Endothelial cell of umbilical vein (primary cell): ENCODE data around the gene CEP68. TPM values are rescaled to one million over a fixed set of nuclear protein-coding genes. Genes with fewer than 3 reads are reported as not detected.

Experiments
- BruUV-seq: library from RNA; stranded (reverse); fragments of 400-500 nt; replicated peaks from 2 replicates; lab custom pipeline; 2021; lab: Mats Ljungman, UMichigan
- CTCF ChIA-PET: fragments of 300-600, 350-600 bp; sonication (Branson Sonifier 250); formaldehyde crosslinking; loops from one replicate; lab custom pipeline; 2021; ENCODE audit warnings: antibody characterized with exemption, inconsistent platforms; lab: Charles Lee
- POLR2A ChIA-PET: fragments of 300-600, 350-600 bp; sonication (Branson Sonifier 250); formaldehyde crosslinking; loops from one replicate; lab custom pipeline; 2021; ENCODE audit warnings: antibody characterized with exemption, inconsistent platforms; lab: Charles Lee
- DNase-seq: peaks from one replicate; pipeline ENCODE4 v3.0.0-alpha.2; 2011; ENCODE audit warnings: low read depth, low spot score
- FAIRE-seq: peaks from 2 replicates; lab custom pipeline; 2011; peaks lifted over from hg19 to GRCh38; lab: Jason Lieb, UNC
- H2AFZ ChIP-seq: 2 replicates; pipeline ENCODE4 v1.6.0; 2012; ENCODE audit warnings: low read depth, low read length, control low read depth, inconsistent platforms
- H3K27ac ChIP-seq: 2 replicates; pipeline ENCODE4 v1.5.1; 2011; ENCODE audit warnings: low read depth, mild to moderate bottlenecking, control low read depth, low read length, moderate library complexity; ENCODE audit not compliant: insufficient read depth
- H3K27me3 ChIP-seq, 2 experiments: 2 replicates each; pipeline versions ENCODE4 v1.6.0 to v1.6.1; 2011; ENCODE audit warnings: low read length in 2 of 2, mixed read lengths in 1 of 2; ENCODE audit not compliant: control insufficient read depth in 2 of 2, insufficient read depth in 2 of 2
- H3K36me3 ChIP-seq, 2 experiments: 2 replicates in 1 of 2; 3 replicates in 1 of 2; pipeline ENCODE4 v1.5.1; 2011; ENCODE audit warnings: low read length in 2 of 2, mild to moderate bottlenecking in 1 of 2, moderate library complexity in 1 of 2; ENCODE audit not compliant: control insufficient read depth in 2 of 2, insufficient read depth in 2 of 2; ENCODE audit errors: extremely low read depth in 1 of 2
- H3K4me1 ChIP-seq: 3 replicates; pipeline ENCODE4 v1.5.1; 2011; ENCODE audit warnings: mild to moderate bottlenecking, low read length; ENCODE audit not compliant: control insufficient read depth, insufficient read depth; ENCODE audit errors: extremely low read depth
- H3K4me2 ChIP-seq: 2 replicates; pipeline ENCODE4 v1.6.1; 2011; ENCODE audit warnings: low read length, control low read depth, mixed read lengths; ENCODE audit not compliant: insufficient read depth
- H3K4me3 ChIP-seq, 3 experiments: fragments of 200-600 bp in 1 of 3; sonication (generic), shearing (Covaris generic) in 1 of 3; replicated peaks in 1 of 3; 2 replicates each; pipeline ENCODE4 v1.5.1; 2011 to 2016; ENCODE audit warnings: control low read depth in 3 of 3, low read length in 3 of 3, mild to moderate bottlenecking in 2 of 3, inconsistent platforms in 1 of 3, low read depth in 1 of 3, moderate library complexity in 1 of 3; ENCODE audit not compliant: insufficient read depth in 1 of 3
- H3K79me2 ChIP-seq: 2 replicates; pipeline ENCODE4 v1.6.0; 2012; ENCODE audit warnings: low read length, inconsistent platforms; ENCODE audit not compliant: control insufficient read depth, insufficient read depth
- H3K9ac ChIP-seq: replicated peaks from 2 replicates; pipeline ENCODE3; 2011; ENCODE audit warnings: low read length, control low read depth; ENCODE audit not compliant: insufficient read depth; ENCODE audit errors: extremely low read depth
- H3K9me1 ChIP-seq: replicated peaks from 3 replicates; pipeline ENCODE4 v1.6.0; 2011; ENCODE audit warnings: mild to moderate bottlenecking, low read length; ENCODE audit not compliant: control insufficient read depth, insufficient read depth; ENCODE audit errors: extremely low read depth
- H3K9me3 ChIP-seq: replicated peaks from 2 replicates; pipeline ENCODE4 v1.5.1; 2012; ENCODE audit warnings: low read length, inconsistent platforms; ENCODE audit not compliant: control insufficient read depth, insufficient read depth
- H4K20me1 ChIP-seq: replicated peaks from 2 replicates; pipeline ENCODE3; 2011; ENCODE audit warnings: mild to moderate bottlenecking, low read length; ENCODE audit not compliant: control insufficient read depth, insufficient read depth; ENCODE audit errors: extremely low read depth
- EZH2 ChIP-seq: IDR thresholded peaks from 2 replicates; pipeline ENCODE4 v1.6.1; 2012; ENCODE audit warnings: borderline replicate concordance, low read depth, mild to moderate bottlenecking, moderate library complexity, low read length, inconsistent platforms; ENCODE audit not compliant: severe bottlenecking
- FOS ChIP-seq: IDR thresholded peaks from 2 replicates; pipeline ENCODE4 v1.6.1; 2011; ENCODE audit warnings: mild to moderate bottlenecking, low read length, moderate library complexity, borderline replicate concordance; ENCODE audit not compliant: insufficient read depth
- GATA2 ChIP-seq: IDR thresholded peaks from 2 replicates; pipeline ENCODE4 v1.7.0; 2011; ENCODE audit warnings: low read depth, mild to moderate bottlenecking, moderate library complexity, mixed read lengths, low read length; ENCODE audit not compliant: insufficient read length, insufficient read depth
- JUN ChIP-seq: IDR thresholded peaks from 2 replicates; pipeline ENCODE4 v1.6.1; 2011; ENCODE audit warnings: borderline replicate concordance, low read depth; ENCODE audit not compliant: insufficient read length, insufficient read depth
- MYC ChIP-seq: IDR thresholded peaks from one replicate; pipeline ENCODE4 v1.6.1; 2011; ENCODE audit warnings: mild to moderate bottlenecking, low read depth, low read length
- POLR2A ChIP-seq: IDR thresholded peaks from 2 replicates; pipeline ENCODE4 v1.6.1; 2012; ENCODE audit warnings: low read depth, mild to moderate bottlenecking, control low read depth, low read length
- POLR2AphosphoS5 ChIP-seq: IDR thresholded peaks from 2 replicates; pipeline ENCODE4 v1.6.1; 2012; ENCODE audit warnings: low read depth, mild to moderate bottlenecking, control low read depth, low read length, moderate library complexity; ENCODE audit not compliant: insufficient read depth
- dilution Hi-C: fragments of 300-500 bp; cut with MboI; formaldehyde crosslinking; loops from one replicate; pipeline ENCODE4 v1.15.0; 2019; ENCODE audit warnings: low sequenced_read_pairs; ENCODE audit not compliant: extremely low pct_ligation_motif_present
- intact Hi-C: fragments of 100-400 bp; cut with micrococcal nuclease; formaldehyde crosslinking; loops from one replicate; pipeline ENCODE4 v1.10.0; 2022
- polyA plus RNA-seq, 4 experiments: library from polyadenylated mRNA; depleted of rRNA in 3 of 4; stranded (reverse) in 3 of 4; unstranded in 1 of 4; fragments of >200 nt; gene quantifications; 2 replicates each; pipeline versions ENCODE4 v1.2.1 to v1.2.3, GENCODE V29; 2011 to 2012; ENCODE audit warnings: missing spikeins in 1 of 4
- total RNA-seq: library from RNA; stranded (reverse); gene quantifications from 2 replicates; pipeline ENCODE4 v1.2.3, GENCODE V29; 2021
- TF ChIP-seq, protein P1 (sequence below), 2 donors: IDR thresholded peaks; 1 replicate in 1 of 2; 2 replicates in 1 of 2; pipeline ENCODE4 v1.5.1; 2011; ENCODE audit warnings: low read length in 2 of 2, mild to moderate bottlenecking in 2 of 2, moderate library complexity in 2 of 2, control low read depth in 1 of 2, inconsistent platforms in 1 of 2, low read depth in 1 of 2; ENCODE audit not compliant: insufficient read depth in 1 of 2; ENCODE audit errors: extremely low read depth in 1 of 2
- TF ChIP-seq, protein P2 (sequence below): IDR thresholded peaks from 2 replicates; pipeline ENCODE4 v1.6.1; 2011; ENCODE audit not compliant: insufficient read depth, insufficient read length

CEP68 gene
- total and polyA plus RNA-seq, 2 donors (not counting 3 experiments of a cell fraction or from before 2014, with no cell fraction given) = 21.4 to 22.0 TPM

DNA sequence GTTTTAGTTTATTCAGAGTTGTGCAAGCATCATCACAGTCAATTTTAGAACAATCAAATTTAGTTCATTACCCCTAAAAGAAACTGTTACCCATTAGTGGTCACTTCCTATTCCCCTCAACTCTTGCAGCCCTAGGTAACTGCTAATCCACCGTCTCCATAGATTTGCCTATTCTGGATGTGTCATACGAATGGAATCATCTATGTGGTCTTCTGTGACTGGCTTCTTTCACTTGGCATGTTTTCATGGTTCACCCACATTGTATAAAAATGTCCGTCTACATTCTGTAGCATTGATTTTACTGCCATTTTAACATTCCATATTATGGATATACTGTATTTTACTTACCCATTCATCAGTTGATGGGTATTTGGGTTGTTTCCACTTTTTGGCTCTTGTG, 5.3 kb upstream of the CEP68 start:
- POLR2A ChIA-PET = no interaction called here
- Histone ChIP-seq H4K20me1 (no peaks in the 10 kb centered on the region), H3K79me2 (no peaks in the 10 kb centered on the region), H3K4me3 (no peak overlapping the region), H3K9ac (no peak overlapping the region), H3K4me2 (no peak overlapping the region), H3K4me1 (no peaks in the 10 kb centered on the region), H2AFZ (no peak overlapping the region), H3K36me3 (no peaks in the 10 kb centered on the region), H3K27me3 (peaks cover 0 to 7% of the 10 kb centered on the region in 2 experiments), H3K9me3 (no peaks in the 10 kb centered on the region), H3K9me1 (no peaks in the 10 kb centered on the region), H3K27ac (no peak overlapping the region)
- no TSS peak for BruUV-seq
- intact Hi-C loops = no loop called here
- no peak for FAIRE-seq
- dilution Hi-C loops = no loop called here
- no peak for DNase-seq
- no peak for TF ChIP-seq POLR2A
- TF ChIP-seq, protein P1, sequence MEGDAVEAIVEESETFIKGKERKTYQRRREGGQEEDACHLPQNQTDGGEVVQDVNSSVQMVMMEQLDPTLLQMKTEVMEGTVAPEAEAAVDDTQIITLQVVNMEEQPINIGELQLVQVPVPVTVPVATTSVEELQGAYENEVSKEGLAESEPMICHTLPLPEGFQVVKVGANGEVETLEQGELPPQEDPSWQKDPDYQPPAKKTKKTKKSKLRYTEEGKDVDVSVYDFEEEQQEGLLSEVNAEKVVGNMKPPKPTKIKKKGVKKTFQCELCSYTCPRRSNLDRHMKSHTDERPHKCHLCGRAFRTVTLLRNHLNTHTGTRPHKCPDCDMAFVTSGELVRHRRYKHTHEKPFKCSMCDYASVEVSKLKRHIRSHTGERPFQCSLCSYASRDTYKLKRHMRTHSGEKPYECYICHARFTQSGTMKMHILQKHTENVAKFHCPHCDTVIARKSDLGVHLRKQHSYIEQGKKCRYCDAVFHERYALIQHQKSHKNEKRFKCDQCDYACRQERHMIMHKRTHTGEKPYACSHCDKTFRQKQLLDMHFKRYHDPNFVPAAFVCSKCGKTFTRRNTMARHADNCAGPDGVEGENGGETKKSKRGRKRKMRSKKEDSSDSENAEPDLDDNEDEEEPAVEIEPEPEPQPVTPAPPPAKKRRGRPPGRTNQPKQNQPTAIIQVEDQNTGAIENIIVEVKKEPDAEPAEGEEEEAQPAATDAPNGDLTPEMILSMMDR (IDR thresholded peaks at IDR 0.05; ENCODE audit: extremely low read depth in 1 of 2, insufficient read depth in 1 of 2, low read depth in 1 of 2, low read length in 2 of 2) = no peak
- no peak for TF ChIP-seq POLR2AphosphoS5
- no peak for TF ChIP-seq GATA2
- TF ChIP-seq MYC = no peak
- TF ChIP-seq FOS = no peak
- no peak for TF ChIP-seq EZH2
- no peak for TF ChIP-seq JUN
- TF ChIP-seq, protein P2, sequence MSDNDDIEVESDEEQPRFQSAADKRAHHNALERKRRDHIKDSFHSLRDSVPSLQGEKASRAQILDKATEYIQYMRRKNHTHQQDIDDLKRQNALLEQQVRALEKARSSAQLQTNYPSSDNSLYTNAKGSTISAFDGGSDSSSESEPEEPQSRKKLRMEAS = no peak
- CTCF ChIA-PET = no interaction called here
